Measurements from ENCODE around the gene RBM19. TPM values are rescaled to one million over a fixed set of nuclear protein-coding genes. Genes with fewer than 3 reads are reported as not detected.

RBM19 gene
- total and polyA plus RNA-seq, 2 of the 4 experiments (the other 2 are of a cell fraction): 18.7 to 19.2 TPM

GRCh38 chr12:113887906-113888305 is 78.2 kb downstream of the RBM19 start:
- intact Hi-C loops (cut with micrococcal nuclease) (no loop called here), in situ Hi-C loops (cut with MboI; ENCODE audit: low sequenced_read_pairs) (no loop called here), dilution Hi-C loops (cut with HindIII; ENCODE audit: low sequenced_read_pairs, unreplicated experiment) (no loop called here)
- no peaks in the 10 kb centered on the region; the same call in 1 of the 2 replicates for H3K9me1 ChIP-seq (ENCODE audit: insufficient read depth, low read length)
- H2BK5ac ChIP-seq (ENCODE audit: low read depth, low read length, poor library complexity, severe bottlenecking): no peak overlapping the region
- H2AFZ ChIP-seq (replicated peaks; ENCODE audit: low read length, poor library complexity): no peak overlapping the region
- no peak overlapping the region for H2BK120ac ChIP-seq (ENCODE audit: low read depth, low read length)
- H3K4me2 ChIP-seq (ENCODE audit: low read depth, low read length): no peak overlapping the region
- H4K8ac ChIP-seq (ENCODE audit: low read depth in 2 of 2, low read length in 2 of 2): no peak overlapping the region
- H3K4me1 ChIP-seq (ENCODE audit: control insufficient read depth, insufficient read depth, low read length): no peaks in the 10 kb centered on the region
- H2BK15ac ChIP-seq (ENCODE audit: low read depth, low read length): no peak overlapping the region
- peaks cover 2% of the 10 kb centered on the region; the same call in 1 of the 2 replicates for H3K36me3 ChIP-seq (ENCODE audit: control insufficient read depth, insufficient read depth, low read length)
- CTCF ChIA-PET: interaction anchor here (0.7 kb wide), 1 partner anchor 982 kb away, joined by 3 read pairs; no protein-coding TSS in a partner anchor
- no peaks in the 10 kb centered on the region for H3K27me3 ChIP-seq (ENCODE audit: control insufficient read depth, insufficient read depth, low read length)
- H3K9me3 ChIP-seq (ENCODE audit: control insufficient read depth, insufficient read depth, low read length): peaks cover 2% of the 10 kb centered on the region; the same call in 1 of the 2 replicates
- H3K79me1 ChIP-seq (ENCODE audit: low read depth in 1 of 2, low read length in 2 of 2): no peaks in the 10 kb centered on the region
- POLR2A ChIA-PET (ENCODE audit: unreplicated experiment): no interaction called here
- no peak for DNase-seq
- no peak overlapping the region for H4K5ac ChIP-seq (ENCODE audit: low read depth, low read length)
- H2AK9ac ChIP-seq (replicated peaks; ENCODE audit: low read depth, low read length, poor library complexity): no peak overlapping the region
- no peak overlapping the region for H3K4me3 ChIP-seq (ENCODE audit: insufficient read depth, low read depth, low read length)
- no peak for ATAC-seq (ENCODE audit: low read depth)
- no peak overlapping the region for H3K56ac ChIP-seq (ENCODE audit: extremely low read depth, insufficient read depth, low read length)
- H4K91ac ChIP-seq (ENCODE audit: insufficient read depth, low read depth, low read length): no peak overlapping the region
- H3K14ac ChIP-seq (replicated peaks; ENCODE audit: low read depth, low read length): no peak overlapping the region
- no peak overlapping the region for H3K18ac ChIP-seq (ENCODE audit: low read depth, low read length)
- no peak overlapping the region for H3K9ac ChIP-seq (ENCODE audit: low read depth, low read length)
- H3K23ac ChIP-seq (ENCODE audit: low read depth, low read length): no peak overlapping the region
- no peak overlapping the region for H3K27ac ChIP-seq (ENCODE audit: insufficient read depth, low read length)
- TF ChIP-seq ELK1 (IDR thresholded peaks at IDR 0.05; ENCODE audit: borderline replicate concordance, low read depth, low read length) (no peak), NFE2L2 (IDR thresholded peaks at IDR 0.05; ENCODE audit: low read depth, low read length) (no peak), RAD21 (IDR thresholded peaks at IDR 0.05; ENCODE audit: low read length) (no peak)
- TF ChIP-seq, protein P1, sequence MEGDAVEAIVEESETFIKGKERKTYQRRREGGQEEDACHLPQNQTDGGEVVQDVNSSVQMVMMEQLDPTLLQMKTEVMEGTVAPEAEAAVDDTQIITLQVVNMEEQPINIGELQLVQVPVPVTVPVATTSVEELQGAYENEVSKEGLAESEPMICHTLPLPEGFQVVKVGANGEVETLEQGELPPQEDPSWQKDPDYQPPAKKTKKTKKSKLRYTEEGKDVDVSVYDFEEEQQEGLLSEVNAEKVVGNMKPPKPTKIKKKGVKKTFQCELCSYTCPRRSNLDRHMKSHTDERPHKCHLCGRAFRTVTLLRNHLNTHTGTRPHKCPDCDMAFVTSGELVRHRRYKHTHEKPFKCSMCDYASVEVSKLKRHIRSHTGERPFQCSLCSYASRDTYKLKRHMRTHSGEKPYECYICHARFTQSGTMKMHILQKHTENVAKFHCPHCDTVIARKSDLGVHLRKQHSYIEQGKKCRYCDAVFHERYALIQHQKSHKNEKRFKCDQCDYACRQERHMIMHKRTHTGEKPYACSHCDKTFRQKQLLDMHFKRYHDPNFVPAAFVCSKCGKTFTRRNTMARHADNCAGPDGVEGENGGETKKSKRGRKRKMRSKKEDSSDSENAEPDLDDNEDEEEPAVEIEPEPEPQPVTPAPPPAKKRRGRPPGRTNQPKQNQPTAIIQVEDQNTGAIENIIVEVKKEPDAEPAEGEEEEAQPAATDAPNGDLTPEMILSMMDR (conservative IDR thresholded peaks at IDR 0.05; ENCODE audit: low read depth, low read length): no peak
- WGBS, 2 experiments (ENCODE audit: extremely low coverage in 2 of 2, insufficient read length in 1 of 2): 86% methylated on average over 2 of the region's 3 CpGs; no CpG with 5 or more reads in 1 of the 2 experiments
- H4K20me1 ChIP-seq (ENCODE audit: insufficient read depth, low read length): no peaks in the 10 kb centered on the region
- no peak overlapping the region for H2AK5ac ChIP-seq (ENCODE audit: low read depth, low read length)
- BruUV-seq (replicated peaks): no TSS peak
- H3K4ac ChIP-seq (ENCODE audit: low read depth, low read length): no peak overlapping the region
- H2BK20ac ChIP-seq (ENCODE audit: low read depth, low read length): no peak overlapping the region
